Globus pallidus (tissue), 1 donor: Measurements from ENCODE around the gene IRF3.

Source experiments
- DNase-seq: peaks from one replicate; pipeline ENCODE4 v3.0.0-alpha.2; 2015; ENCODE audit warnings: low spot score

IRF3 gene

GRCh38 chr19:49616945-49617344, 48.7 kb downstream of the IRF3 start:
- no peak for DNase-seq

GRCh38 chr19:49616532-49616931, 49.1 kb downstream of the IRF3 start:
- no peak for DNase-seq

- DNase-seq, result no peak
Measured at GRCh38 chr19:49615861-49616260, 49.8 kb downstream of the IRF3 start.

- DNase-seq, result no peak
Measured at GRCh38 chr19:49614096-49614833, 51.4 kb downstream of the IRF3 start.

GRCh38 chr19:49613374-49613773, 52.3 kb downstream of the IRF3 start:
- DNase-seq, result no peak
